HK-2 (cell line): ENCODE data around the gene KCNG4.
"Not testable (repeated sequence)": the region's sequence is repeated elsewhere in the genome, so short reads cannot be mapped to it uniquely, and the experiment has no call there.

Source experiments
- DNase-seq: peaks from one replicate; pipeline ENCODE4 v3.0.0-alpha.2; 2018; ENCODE audit not compliant: unreplicated experiment

The KCNG4 gene

DNA sequence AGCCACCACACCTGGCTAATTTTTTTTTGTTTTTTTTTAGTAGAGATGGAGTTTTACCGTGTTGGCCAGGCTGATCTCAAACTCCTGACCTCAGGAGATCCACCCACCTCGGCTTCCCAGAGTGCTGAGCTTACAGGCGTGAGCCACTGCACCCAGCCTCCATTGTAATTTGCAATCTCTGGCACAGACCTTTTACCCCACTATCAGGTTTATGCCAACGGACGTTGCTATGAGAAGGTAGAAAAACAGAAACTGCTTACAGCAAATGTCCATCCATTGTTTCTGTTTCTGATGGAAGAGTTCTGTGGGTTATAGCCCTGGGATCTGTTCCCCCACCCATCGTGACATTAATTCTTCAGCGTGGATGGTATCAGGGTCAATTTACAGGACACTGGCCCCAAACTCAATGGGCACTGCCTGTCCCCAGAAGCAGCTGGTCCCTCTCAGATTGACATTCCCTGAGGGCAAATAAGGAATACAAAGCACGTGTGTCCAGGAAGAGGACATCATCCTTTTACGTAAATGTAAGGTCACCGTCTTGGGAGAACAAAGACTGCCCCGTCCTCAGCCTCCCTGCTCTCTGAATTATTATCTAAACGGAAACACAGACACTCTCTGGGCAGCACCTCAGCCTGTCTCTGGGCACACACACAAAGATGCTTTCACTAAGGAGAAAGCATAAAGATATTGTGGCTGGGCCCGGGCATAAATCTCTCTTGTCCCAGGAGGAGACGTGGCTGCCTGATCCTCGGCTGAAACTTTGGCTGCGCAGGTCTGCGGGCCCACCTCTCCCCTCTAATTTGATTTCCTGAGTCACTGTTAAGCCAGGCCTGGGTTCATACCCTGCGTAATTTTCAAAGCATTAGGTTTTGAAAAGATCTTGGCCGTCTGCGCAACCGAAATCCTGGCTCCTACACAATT is 5.2 kb downstream of the KCNG4 start:
- DNase-seq = no peak

DNA sequence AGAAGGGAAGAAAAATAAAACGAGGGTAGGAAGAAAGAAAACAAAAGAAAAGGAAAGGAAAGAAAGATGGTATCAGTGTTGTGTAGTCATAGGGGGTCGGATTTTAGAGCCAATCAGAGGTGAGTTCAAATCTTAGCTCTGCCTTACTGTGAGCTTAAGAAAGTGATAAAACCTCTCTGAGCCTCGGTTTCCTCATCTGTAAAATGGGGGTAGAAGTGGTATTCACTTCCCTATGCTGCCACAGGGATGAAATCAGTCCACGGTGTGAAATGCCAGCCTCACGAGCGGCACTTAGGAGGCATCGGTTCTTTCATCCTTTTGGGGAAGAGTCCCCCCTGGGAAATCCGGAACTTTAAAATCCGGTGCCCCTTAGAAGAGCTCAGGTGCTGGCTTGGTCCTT is 6.1 kb downstream of the KCNG4 start:
- DNase-seq = no peak

DNA sequence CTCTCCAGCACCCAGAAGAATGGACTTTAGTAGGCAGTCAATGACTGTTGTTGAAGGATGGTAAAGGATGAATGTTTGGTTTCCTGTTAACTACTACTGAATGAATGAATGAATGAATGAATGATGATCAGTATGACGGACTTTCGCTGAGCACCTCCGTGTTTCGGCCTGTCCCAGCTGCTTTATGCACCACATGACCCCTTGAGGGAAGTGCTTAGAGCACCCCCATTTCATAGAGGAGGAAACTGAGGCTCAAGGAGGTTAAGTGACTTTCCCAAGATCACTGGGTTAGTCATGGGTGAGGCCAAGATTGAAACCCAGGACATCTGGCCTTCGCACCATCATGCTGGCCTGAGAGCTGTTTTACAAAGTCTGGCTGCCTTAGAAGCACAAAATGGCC is 6.8 kb downstream of the KCNG4 start:
- DNase-seq = no peak

DNA sequence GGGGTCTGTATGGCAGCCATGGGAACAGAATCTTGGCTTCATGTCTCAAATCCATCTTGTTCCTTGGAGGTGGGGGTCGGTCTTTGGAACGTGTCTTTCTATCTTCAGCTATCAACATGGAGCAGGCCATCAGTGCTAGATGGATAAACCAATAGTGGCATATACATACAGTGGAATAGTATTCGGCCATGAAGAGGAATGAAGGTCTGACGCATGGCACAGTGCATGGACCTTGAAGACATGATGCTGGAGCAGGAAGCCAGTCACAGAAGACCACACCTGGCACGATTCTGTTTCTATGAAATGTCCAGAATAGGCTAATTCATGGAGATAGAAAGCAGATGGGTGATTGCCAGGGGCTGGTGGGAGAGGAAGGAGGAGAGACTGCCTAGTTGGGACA is 7.8 kb downstream of the KCNG4 start:
- no peak for DNase-seq

DNA sequence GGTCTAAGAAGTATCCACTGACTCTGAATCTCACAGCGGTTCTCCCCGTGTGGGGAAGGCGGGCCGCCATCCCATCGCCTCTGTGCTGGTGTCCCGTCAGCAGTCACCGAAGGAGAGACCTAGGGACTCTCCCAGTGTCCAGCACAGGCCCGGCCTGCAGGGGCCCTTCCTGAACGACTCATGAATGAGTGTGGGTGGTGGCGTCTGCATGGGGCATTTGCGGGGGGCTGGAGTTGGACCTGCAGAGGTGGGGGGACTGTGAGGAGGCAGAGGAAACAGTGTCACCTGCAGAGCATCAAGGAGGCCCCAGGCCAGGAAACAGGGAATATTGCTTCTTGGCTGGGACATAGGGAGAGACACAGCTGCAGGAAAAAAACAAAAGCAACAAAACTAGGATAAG is 10.3 kb downstream of the KCNG4 start:
- DNase-seq = no peak

DNA sequence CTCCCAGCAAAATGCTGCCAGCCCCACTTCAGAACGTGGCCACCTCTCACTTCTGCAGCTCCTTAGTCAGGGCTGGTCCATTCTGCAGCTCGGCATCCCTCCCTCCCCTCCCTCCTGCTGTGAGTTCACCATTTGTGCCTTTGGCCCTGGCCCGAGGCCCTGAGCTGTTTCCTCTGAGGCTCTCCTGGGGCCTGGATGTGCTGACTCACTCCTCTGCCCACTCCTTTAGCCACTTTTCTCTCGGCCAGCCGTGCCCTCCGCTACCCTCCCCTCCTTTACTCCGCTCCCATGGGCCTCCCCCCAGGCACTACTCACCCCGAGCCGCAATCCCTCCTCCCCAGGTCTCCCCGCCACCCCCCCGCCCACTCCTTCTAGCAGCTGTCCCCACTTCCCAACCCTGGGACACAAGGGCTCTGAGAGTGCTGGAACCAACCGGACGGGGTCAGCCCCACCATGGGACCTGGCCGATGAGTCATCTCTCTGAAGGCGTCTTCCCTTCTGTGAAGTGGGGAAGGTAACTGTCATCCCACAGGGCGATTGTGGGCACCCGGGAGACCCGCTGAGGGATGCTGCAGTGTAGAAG is 11.5 kb downstream of the KCNG4 start:
- DNase-seq = peak; percentile 89

DNA sequence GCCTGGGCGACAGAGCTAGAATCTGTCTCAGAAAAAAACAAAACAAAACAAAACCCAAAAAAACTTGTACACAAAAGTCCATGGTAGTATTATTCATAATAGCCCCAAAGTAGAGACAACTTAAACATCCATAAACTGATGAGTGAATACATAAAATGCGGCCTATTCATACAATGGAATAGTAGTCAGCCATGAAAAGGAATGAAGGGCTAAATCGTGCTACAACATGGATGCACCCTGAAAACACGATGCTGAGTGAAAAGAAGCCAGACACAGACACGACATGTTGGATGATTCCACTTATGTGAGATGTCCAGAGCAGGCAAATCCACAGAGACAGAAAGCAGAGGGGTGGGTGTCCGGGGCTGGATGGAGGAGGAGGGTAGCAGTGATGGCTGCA is 12.3 kb downstream of the KCNG4 start:
- no peak for DNase-seq

DNA sequence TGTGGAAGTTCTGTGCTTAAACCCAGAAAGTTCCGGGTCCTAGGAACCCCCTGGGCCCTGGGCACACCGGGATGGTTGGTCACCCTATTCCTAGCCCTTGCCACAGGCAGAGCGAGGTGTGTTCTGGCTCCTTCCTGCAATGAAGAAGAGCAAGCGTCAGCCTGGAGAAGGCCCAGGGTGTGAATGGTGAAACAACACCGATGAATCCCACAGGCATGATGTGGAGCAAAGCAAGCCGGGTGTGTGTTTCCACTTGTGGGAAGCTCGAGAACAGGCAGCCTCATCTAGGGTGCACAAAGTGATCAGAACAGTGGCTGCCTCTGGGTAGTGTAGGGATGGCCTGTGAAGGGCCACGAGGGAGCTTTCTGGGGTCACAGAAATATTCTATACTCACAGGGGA is 13.8 kb downstream of the KCNG4 start:
- DNase-seq = no peak

DNA sequence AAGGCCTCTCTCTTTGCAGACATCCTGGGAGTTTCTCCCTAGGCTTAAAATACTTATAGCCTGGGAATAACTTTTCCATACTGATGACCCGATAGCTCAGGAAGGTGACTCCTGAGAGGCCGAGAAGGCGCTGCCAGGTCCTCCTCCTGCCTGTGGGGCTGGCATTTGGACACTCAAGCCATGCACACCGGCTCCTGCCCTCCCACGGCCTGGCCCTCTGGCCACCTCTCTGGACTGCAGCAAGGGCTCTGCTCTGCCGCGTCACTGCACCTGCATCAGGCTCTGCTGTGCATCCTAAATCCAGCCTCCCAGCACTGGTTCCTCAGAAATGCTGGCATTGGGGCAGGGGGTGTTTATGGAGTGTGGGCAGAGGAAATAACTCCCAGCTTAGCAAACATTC is 14.2 kb downstream of the KCNG4 start:
- DNase-seq = no peak

DNA sequence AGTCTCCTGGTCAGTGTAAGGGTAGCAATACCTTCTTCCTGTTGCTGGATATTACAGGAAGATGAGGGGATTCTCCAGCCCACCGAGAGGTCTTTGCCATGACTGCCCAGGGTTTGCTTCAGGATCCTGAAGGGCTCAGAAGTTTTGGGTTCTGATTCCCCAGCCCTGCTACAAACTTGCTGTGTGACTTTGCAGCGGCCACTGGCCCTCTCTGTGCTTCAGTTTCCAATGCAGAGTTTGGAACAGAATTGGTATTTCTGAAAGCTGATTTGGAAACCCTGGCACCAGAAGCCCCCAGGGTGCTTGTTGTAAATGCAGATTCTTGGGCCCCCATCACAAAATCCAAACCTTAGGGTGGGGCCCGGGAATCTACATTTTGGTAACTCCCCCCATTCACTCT is 14.7 kb downstream of the KCNG4 start:
- no peak for DNase-seq

DNA sequence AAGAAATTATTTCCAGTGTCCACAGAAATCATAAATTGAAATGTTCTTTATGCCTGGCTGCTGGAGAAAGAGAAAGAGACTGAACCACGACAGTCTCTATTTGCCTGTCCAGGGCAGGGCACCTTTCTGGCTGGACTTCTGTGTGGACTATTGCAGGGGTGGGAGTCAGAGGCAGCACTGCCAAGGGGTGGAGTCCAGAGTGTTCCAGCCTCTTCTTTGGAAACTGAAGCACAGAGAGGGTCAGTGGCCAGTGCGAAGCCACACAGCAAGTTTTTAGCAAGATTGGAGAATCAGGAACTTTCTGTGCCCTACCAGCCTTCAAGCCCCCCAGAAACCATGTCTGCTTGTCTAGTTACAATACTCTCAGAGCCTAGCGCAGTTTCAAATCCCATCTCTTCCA is 15.3 kb downstream of the KCNG4 start:
- no peak for DNase-seq

DNA sequence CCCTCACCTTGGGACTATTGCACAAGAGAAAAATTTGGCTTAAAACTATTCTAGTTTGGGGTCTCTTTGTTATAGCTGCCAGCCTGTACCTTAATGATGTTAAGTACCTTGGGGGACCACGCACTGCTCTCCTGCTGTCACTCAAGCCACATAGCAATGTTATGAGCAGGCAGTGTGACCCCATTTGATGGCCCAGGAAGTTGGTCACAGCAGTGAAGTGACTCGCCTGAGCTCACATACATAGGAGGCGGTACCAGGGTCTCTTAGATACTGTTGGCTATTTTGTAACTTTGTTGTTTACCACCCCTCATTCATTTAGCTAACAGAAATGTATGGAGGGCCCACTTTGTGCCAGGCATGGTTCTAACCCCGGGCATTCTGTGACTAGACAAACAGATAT is 16.4 kb downstream of the KCNG4 start:
- no peak for DNase-seq

DNA sequence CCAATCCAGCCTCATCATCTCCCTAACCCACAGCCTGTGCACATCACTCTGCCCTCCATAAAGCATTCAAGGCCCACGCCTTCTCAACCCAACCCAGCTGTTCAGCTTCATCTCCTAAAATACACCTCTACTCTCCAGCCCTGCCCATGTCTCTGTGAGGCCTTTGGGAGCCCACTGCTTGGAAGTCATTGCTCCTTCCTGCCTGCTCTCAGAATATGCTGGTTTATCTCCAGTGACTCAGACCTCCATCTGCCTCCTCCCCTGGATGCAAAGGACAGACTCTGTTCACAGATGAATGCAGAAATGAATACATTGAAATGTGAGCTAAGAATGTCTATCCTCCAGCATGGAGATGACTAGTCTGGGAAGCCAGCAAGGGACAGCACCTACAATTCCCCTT is 19.0 kb downstream of the KCNG4 start:
- DNase-seq = no peak

DNA sequence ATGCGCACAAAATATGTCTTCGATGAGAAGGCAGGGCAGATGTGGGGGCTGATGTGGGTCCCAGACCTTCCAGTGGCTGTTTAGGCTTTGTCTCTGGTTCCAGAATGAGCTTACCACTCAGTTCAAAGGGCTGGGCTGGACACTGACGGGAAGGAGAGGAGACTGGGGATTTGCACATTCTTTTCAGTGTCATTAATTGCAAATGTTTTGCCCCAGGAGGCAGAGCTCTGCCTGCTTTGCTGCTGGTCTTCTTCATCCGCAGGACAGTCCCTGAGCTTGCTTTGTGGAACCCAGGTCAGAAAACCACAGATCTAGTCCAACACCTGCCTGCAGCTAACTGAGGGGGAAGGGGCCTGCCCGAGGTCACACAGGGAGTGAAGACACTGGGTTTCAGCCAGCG is 20.9 kb downstream of the KCNG4 start:
- no peak for DNase-seq

DNA sequence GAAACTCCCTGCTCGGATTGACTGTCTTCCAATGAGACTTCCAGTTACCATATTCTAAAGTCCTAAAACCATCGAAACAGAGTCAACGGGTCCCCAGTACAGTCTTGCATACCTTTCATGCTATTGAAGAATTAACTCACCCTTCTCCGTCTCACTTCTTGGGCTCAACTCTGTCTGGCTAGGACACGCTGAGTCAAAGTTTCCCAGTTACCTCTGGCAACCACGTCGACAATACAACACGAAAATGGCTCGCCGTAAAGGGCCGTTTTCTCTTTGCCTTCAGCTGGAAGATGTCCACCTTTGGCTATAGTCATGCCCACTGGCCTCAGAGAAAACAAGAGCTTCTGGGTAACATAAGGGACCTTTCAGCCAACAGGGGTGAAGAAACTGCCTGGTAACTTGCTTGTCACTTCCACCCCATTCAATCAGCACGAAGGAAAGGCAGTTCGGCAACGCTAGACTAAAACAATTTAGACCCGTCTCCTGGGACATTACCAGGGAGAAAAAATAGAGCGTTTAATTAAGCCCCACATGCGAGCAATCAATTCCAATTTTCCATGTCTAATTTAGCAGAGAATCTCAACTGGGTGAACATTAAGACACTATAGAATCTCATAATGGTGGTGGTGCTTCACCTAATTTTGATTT is 21.5 kb downstream of the KCNG4 start:
- DNase-seq = no peak

DNA sequence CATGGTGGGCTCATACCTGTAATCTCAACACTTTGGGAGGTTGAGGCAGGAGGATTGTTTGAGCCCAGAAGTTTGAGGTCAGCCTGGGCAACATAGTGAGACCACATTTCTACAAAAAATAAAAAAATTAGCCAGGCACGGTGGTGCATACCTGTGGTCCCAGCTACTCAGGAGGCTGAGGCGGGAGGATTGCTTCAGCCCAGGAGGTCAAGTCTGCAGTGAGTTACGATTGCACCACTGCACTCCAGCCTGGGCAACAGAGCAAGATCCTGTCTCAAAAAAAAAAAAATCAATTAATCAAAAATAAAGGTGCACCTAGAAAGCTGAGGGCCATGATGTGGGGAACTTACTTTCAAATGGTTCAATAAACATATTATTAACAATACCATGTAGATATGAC is 23.7 kb downstream of the KCNG4 start:
- DNase-seq = not testable (repeated sequence)

DNA sequence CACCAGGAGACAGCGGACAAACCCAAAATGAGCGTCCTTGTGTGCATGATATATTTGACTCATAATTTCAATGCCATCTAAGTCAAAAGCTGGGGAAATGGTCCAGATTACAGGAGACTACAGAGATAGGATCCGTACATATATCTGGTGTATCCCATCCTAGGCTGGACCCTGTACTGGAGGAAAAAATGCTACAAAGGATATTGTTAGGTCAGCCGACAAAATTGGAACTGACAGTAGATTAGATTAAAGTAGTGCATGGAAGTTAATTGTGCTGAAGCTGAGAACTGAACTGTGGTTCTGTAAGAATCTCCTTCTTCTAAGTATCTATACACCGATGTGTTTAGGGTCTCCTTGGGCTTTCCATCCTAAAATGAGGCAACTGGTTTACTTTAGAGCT is 24.3 kb downstream of the KCNG4 start:
- no peak for DNase-seq

DNA sequence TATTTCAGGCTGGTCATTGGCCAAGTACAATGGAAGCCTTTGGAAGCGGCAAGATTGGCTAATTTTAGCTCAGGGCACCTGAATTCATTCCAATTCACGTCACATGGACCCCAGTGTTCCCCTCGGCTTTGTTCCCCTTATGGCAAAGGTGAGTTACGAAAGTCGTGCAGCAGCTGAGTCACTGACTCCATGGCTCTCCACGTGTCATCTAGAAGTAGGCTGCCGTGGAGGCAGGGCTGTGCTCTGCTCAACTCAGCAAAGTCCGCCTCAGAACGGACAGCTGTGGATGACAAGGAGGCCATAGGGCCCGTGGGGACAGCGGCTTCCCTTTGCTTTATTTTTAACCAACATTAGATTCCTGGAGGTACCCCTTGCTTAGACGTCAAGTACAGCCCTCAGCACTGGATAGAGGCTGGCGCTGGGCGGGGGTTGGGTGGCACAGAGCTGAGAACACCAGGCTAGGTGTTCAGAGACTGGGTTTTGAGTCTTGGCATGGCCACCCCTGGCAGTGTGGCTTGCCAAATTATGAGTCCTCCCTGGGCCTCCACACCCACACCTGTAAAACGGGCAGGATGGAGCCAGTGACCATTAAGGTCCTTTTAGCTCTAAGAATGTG is 25.3 kb downstream of the KCNG4 start:
- no peak for DNase-seq

DNA sequence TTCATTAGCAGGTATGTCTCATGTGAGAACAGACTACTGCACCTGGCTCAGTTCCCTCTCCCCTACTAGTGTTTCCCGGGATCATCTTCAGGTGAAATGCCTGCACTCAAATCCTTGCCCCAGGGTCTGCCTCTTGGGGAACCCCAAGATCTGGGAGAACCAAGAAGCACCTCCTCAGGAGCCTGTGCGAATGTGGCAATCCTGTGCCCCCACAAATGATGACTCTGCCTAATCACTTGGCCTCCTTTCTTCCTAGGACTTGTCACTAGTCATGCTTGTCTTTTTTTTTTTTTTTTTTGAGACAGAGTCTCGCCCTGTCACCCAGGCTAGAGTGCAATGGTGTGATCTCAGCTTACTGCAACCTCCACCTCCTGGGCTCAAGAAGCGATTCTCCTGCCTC is 27.2 kb downstream of the KCNG4 start:
- DNase-seq = no peak

DNA sequence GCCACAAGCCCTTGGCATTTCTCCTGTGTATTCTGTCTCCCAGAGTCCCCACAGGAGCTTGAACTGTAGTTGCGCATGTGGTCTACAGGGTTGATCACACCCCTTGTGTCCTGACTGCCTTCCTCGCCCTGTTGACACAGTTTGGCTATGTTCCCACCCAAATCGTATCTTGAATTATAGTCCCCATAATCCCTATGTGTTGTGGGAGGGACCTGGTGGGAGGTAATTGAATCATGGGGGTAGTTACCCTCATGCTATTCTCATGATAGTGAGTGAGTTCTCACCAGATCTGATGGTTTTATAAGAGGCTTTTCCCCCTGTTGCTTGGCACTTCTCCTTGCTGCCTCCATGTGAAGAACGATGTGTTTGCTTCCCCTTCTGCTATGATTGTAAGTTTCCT is 27.7 kb downstream of the KCNG4 start:
- DNase-seq = no peak

DNA sequence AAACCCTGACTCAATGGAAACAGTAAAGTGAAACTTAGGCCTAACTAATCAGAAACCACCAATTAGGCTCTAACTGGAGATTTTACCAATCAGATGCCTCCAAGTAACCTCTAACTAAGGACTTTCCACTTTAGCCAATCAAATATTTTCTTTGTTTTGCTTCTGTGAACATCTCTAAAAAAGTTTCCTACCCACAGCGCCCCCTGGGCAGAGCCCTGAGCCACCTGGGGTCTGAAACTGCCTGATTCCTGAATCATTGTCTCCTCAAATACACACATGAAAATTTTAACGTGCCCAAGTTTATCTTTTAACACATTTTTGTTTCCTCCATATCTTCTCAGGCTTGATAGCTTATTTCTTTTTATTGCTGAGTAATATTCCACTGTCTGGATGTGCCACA is 29.8 kb downstream of the KCNG4 start:
- no peak for DNase-seq

DNA sequence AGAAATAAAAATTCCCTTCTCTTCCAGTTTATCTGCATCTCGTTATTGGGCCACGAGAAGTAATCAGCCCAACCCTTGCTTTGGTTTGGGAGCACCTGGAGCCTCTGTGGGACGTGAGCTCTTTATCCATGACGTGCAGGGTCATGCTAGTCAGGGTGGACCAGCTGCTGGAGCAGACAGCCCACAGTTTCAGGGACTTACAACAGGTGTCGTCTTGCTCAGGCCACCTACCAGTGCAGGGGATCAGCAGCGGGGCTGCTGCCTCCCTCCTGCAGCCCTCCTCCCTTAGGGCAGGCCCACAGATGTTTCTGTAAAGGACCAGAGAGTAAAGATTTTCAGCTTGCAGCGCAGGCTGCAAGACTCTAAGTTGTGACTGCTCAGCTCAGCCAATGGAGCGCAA is 31.9 kb downstream of the KCNG4 start:
- DNase-seq = no peak

DNA sequence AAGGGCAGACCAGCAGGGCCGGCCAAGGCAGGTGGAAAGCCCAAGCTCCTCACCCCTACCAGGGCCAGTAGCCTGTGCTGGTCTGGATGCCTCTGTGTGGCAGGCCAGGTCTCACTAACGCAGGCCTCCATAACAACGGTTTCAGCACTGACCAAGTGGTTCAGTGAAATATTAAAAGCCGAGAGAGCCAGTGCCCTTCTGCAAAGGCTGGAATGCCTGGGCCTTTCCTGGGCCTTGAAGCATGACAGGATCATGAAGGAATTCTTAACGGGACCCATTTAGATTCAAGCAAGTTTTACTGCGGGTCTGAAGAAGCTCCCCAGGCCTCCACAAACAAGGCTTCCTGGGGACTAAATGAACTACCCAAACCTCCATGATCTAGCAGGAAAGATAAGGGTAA is 32.6 kb downstream of the KCNG4 start:
- no peak for DNase-seq
